ENCODE measurements around the gene EPB41.

GRCh38 chr1:28954126-28954726 is 39.9 kb downstream of the EPB41 start:
- no peak for TF ChIP-seq CTCF (IDR thresholded peaks at IDR 0.05; ENCODE audit: low read depth, low read length)
- no peak for TF ChIP-seq EZH2phosphoT487 (IDR thresholded peaks at IDR 0.05; ENCODE audit: low read depth)
